Neuronal stem cell (in vitro differentiated cells): Measurements from ENCODE around the gene ADRA2B. TPM values are rescaled to one million over a fixed set of nuclear protein-coding genes. Genes with fewer than 3 reads are reported as not detected.

Source experiments
- DNase-seq: peaks from one replicate; pipeline ENCODE4 v3.0.0-alpha.2; 2013; ENCODE audit warnings: low spot score
- H2AFZ ChIP-seq: one replicate; pipeline ENCODE4 v1.6.1; 2013; ENCODE audit warnings: mild to moderate bottlenecking, low read length, inconsistent platforms
- H2AK5ac ChIP-seq: 2 replicates; pipeline ENCODE4 v1.6.1; 2013; ENCODE audit warnings: low read depth, mild to moderate bottlenecking, inconsistent platforms, low read length, moderate library complexity, mixed read lengths
- H2BK120ac ChIP-seq: 2 replicates; pipeline ENCODE4 v1.6.1; 2013; ENCODE audit warnings: low read depth, mild to moderate bottlenecking, inconsistent platforms, low read length, moderate library complexity, mixed read lengths
- H2BK12ac ChIP-seq: one replicate; pipeline ENCODE4 v1.6.1; 2013; ENCODE audit warnings: low read length, inconsistent platforms
- H2BK15ac ChIP-seq: 2 replicates; pipeline ENCODE4 v1.6.1; 2013; ENCODE audit warnings: mild to moderate bottlenecking, low read length, inconsistent platforms, mixed read lengths
- H2BK5ac ChIP-seq: one replicate; pipeline ENCODE4 v1.6.1; 2013; ENCODE audit warnings: inconsistent platforms, mild to moderate bottlenecking, low read length, moderate library complexity
- H3K14ac ChIP-seq: one replicate; pipeline ENCODE4 v1.6.1; 2013; ENCODE audit warnings: low read length, inconsistent platforms
- H3K18ac ChIP-seq: 2 replicates; pipeline ENCODE4 v1.6.1; 2013; ENCODE audit warnings: low read length, inconsistent platforms
- H3K23ac ChIP-seq: 2 replicates; pipeline ENCODE4 v1.6.1; 2013; ENCODE audit warnings: low read depth, mild to moderate bottlenecking, mixed read lengths, low read length, inconsistent platforms; ENCODE audit not compliant: poor library complexity
- H3K27ac ChIP-seq: replicated peaks from 3 replicates; pipeline ENCODE4 v1.5.1; 2013; ENCODE audit warnings: low read length, inconsistent platforms
- H3K27me3 ChIP-seq, 3 experiments: 2 replicates each; pipeline ENCODE4 v1.6.1; 2013; ENCODE audit warnings: low read length in 3 of 3, mild to moderate bottlenecking in 2 of 3, inconsistent platforms in 1 of 3, low read depth in 1 of 3, mixed read lengths in 1 of 3, moderate library complexity in 1 of 3; ENCODE audit not compliant: control insufficient read depth in 3 of 3, insufficient read depth in 3 of 3
- H3K36me3 ChIP-seq, 2 donors: replicated peaks in 1 of 2; 2 replicates each; pipeline ENCODE4 v1.6.1; 2013; ENCODE audit warnings: low read length in 2 of 2; ENCODE audit not compliant: control insufficient read depth in 2 of 2, insufficient read depth in 2 of 2
- H3K4ac ChIP-seq: 2 replicates; pipeline ENCODE4 v1.6.1; 2013; ENCODE audit warnings: inconsistent platforms, mild to moderate bottlenecking, low read length, moderate library complexity
- H3K4me1 ChIP-seq, 2 donors: 1 replicate in 1 of 2; 2 replicates in 1 of 2; pipeline ENCODE4 v1.6.1; 2013; ENCODE audit warnings: low read length in 2 of 2, low read depth in 1 of 2; ENCODE audit not compliant: control insufficient read depth in 2 of 2, insufficient read depth in 1 of 2
- H3K4me2 ChIP-seq: one replicate; pipeline ENCODE4 v1.6.1; 2013; ENCODE audit warnings: mild to moderate bottlenecking, low read length, inconsistent platforms; ENCODE audit not compliant: insufficient read depth, poor library complexity, severe bottlenecking
- H3K4me3 ChIP-seq, 2 donors: 2 replicates each; pipeline ENCODE4 v1.5.1; 2013; ENCODE audit warnings: low read length in 2 of 2, mild to moderate bottlenecking in 2 of 2, inconsistent platforms in 1 of 2, moderate library complexity in 1 of 2
- H3K79me1 ChIP-seq: one replicate; pipeline ENCODE4 v1.6.1; 2013; ENCODE audit warnings: low read depth, mild to moderate bottlenecking, inconsistent platforms, low read length, moderate library complexity
- H3K9ac ChIP-seq: one replicate; pipeline ENCODE4 v1.6.1; 2013; ENCODE audit warnings: mild to moderate bottlenecking, low read depth, low read length, inconsistent platforms; ENCODE audit not compliant: poor library complexity
- H3K9me3 ChIP-seq, 2 donors: replicated peaks in 1 of 2; 2 replicates each; pipeline versions ENCODE3 to v1.6.1; 2013; ENCODE audit warnings: low read length in 2 of 2, mild to moderate bottlenecking in 2 of 2, inconsistent platforms in 1 of 2, low read depth in 1 of 2, mixed read lengths in 1 of 2, moderate library complexity in 1 of 2; ENCODE audit not compliant: control insufficient read depth in 2 of 2, insufficient read depth in 1 of 2
- H4K8ac ChIP-seq: one replicate; pipeline ENCODE4 v1.6.1; 2013; ENCODE audit warnings: low read depth, mild to moderate bottlenecking, inconsistent platforms, low read length, moderate library complexity
- H4K91ac ChIP-seq: one replicate; pipeline ENCODE4 v1.6.1; 2013; ENCODE audit warnings: low read length, low read depth, mild to moderate bottlenecking, inconsistent platforms; ENCODE audit not compliant: poor library complexity
- WGBS, 2 donors: extraction: QIAGEN DNeasy Blood & Tissue Kit; methylation state at CpG; one replicate each; pipeline ENCODE4 v1.1.7; 2013; ENCODE audit warnings: missing lambda C conversion rate in 2 of 2, mixed read lengths in 1 of 2; ENCODE audit not compliant: insufficient read length in 2 of 2, insufficient replicate concordance in 1 of 2; ENCODE audit errors: extremely low coverage in 2 of 2; 5-methylcytosine and 5-hydroxymethylcytosine counted together
- polyA plus RNA-seq, 2 experiments: library from polyadenylated mRNA; stranded (reverse); fragments of 200-250 nt; gene quantifications; one replicate each; pipeline ENCODE4 v1.2.3, GENCODE V29; 2013

The ADRA2B gene
- 3.6 TPM for polyA plus RNA-seq (2013, experiment 1 of 2)
- polyA plus RNA-seq (2013, experiment 2 of 2) = 3.7 TPM

GRCh38 chr2:96116424-96116878 lies at the start of gene ADRA2B:
Gene ADRA2B (minus strand): TSS chr2:96116571. CDS start chr2:96116149, 422 bp downstream.
- H3K27ac ChIP-seq = no peak within 1 kb of the TSS
- H3K4me2 ChIP-seq = peak within 1 kb of the TSS; percentile 79
- H2BK5ac ChIP-seq = peak within 1 kb of the TSS; percentile 66
- H3K27me3 ChIP-seq = peaks cover 2 to 83% (median 17%) of the 10 kb centered on the region in 3 experiments
- DNase-seq = peak; percentile 71
- H3K9me3 ChIP-seq = peaks cover 11 to 14% of the 10 kb centered on the region in 2 donors
- peak within 1 kb of the TSS; percentile 95 for H2AK5ac ChIP-seq
- H3K4me3 ChIP-seq = peak within 1 kb of the TSS; percentile 31 to 80
- H4K8ac ChIP-seq = peak within 1 kb of the TSS; percentile 75
- peak within 1 kb of the TSS; percentile 24 for H3K4ac ChIP-seq
- WGBS, 2 donors = no CpG with 5 or more reads among the region's 64 CpGs
- peak within 1 kb of the TSS; percentile 99 for H2BK12ac ChIP-seq
- H3K14ac ChIP-seq = peak within 1 kb of the TSS; percentile 83
- peak within 1 kb of the TSS; percentile 89 for H2AFZ ChIP-seq
- H3K9ac ChIP-seq = peak within 1 kb of the TSS; percentile 66
- H2BK120ac ChIP-seq = no peak within 1 kb of the TSS
- peaks cover 7% of the 10 kb centered on the region for H3K79me1 ChIP-seq
- no peaks in the 10 kb centered on the region for H3K36me3 ChIP-seq
- no peak within 1 kb of the TSS for H4K91ac ChIP-seq
- peaks cover 6 to 8% of the 10 kb centered on the region in 2 donors for H3K4me1 ChIP-seq
- H3K23ac ChIP-seq = peak within 1 kb of the TSS; percentile 99
- peak within 1 kb of the TSS; percentile 99 for H2BK15ac ChIP-seq
- peak within 1 kb of the TSS; percentile 96 for H3K18ac ChIP-seq

DNA sequence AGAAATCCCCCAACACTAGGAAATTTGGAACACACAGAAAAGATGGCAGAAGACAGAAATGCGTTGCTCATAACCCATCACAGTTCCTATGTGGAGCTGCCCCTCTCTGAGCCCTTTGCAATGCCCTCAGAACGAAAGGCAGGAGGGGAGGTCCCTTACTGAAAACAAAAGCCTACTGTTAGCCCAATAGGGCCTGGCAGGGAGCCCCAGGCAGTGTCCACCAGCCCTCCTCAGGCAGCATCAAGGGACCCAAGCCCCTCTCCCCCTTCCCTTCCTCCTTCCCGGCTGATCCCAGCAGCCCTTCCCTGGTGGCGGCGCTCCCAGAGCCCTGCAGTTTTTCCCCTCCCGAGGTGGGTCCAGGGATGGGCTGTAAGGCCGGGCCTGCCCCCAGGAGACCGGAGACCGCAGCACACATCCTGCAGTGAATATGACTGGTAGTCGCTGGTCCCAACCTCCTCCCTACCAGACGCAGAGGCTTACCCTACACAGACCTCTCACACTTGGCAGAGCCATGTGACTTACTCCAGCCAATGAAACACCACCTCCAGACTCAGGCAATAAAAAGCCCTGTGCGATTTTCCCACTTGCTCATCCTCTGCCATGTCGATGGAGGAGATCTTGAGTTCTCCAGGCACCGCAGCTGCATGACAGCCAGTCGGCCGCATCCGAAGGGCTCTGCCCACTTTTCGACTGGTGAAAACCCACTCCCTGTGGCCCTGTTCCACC lies 48.3 kb upstream of the ADRA2B start:
- Histone ChIP-seq H3K27ac (no peak overlapping the region), H4K8ac (peak overlapping the region; percentile 76)
- no CpG with 5 or more reads among the region's 18 CpGs for WGBS, 2 donors

GRCh38 chr2:96163768-96164429 lies 47.5 kb upstream of the ADRA2B start:
- Histone ChIP-seq H2AK5ac (peak overlapping the region; percentile 90), H3K14ac (no peak overlapping the region), H3K4ac (no peak overlapping the region), H3K9ac (no peak overlapping the region), H2BK5ac (peak overlapping the region; percentile 29), H2BK12ac (peak overlapping the region; percentile 63), H3K4me1 (peaks cover 0 to 6% of the 10 kb centered on the region in 2 donors), H3K9me3 (peaks cover 0 to 2% of the 10 kb centered on the region in 2 donors), H4K8ac (peak overlapping the region; percentile 70), H2BK120ac (peak overlapping the region; percentile 89), H3K27ac (no peak overlapping the region), H3K27me3 (no peaks in the 10 kb centered on the region), H3K36me3 (no peaks in the 10 kb centered on the region), H3K79me1 (no peaks in the 10 kb centered on the region), H3K4me2 (no peak overlapping the region), H3K18ac (peak overlapping the region; percentile 62), H3K23ac (no peak overlapping the region), H3K4me3 (no peak overlapping the region), H2AFZ (peak overlapping the region; percentile 87), H2BK15ac (peak overlapping the region; percentile 71), H4K91ac (peak overlapping the region; percentile 83)
- DNase-seq = no peak
- WGBS, 2 donors = no CpG with 5 or more reads among the region's 13 CpGs

More for the DNA sequence above, 48.3 kb upstream of the ADRA2B start:
- H3K79me1 ChIP-seq = no peaks in the 10 kb centered on the region
- H3K4me1 ChIP-seq = peaks cover 0 to 6% of the 10 kb centered on the region in 2 donors
- H2BK15ac ChIP-seq = peak overlapping the region; percentile 71
- H2BK12ac ChIP-seq = no peak overlapping the region
- H3K27me3 ChIP-seq = no peaks in the 10 kb centered on the region
- no peak overlapping the region for H2BK5ac ChIP-seq
- H3K4me2 ChIP-seq = no peak overlapping the region
- peak overlapping the region; percentile 44 for H3K23ac ChIP-seq
- peak overlapping the region; percentile 89 for H4K91ac ChIP-seq
- H2BK120ac ChIP-seq = no peak overlapping the region
- H3K14ac ChIP-seq = peak overlapping the region; percentile 38
- no peak overlapping the region for H3K4ac ChIP-seq
- H3K4me3 ChIP-seq = no peak overlapping the region
- peaks cover 0 to 2% of the 10 kb centered on the region in 2 donors for H3K9me3 ChIP-seq
- H3K36me3 ChIP-seq = no peaks in the 10 kb centered on the region
- H3K18ac ChIP-seq = peak overlapping the region; percentile 83
- H3K9ac ChIP-seq = no peak overlapping the region
- no peak for DNase-seq
- peak overlapping the region; percentile 87 for H2AFZ ChIP-seq
- H2AK5ac ChIP-seq = peak overlapping the region; percentile 90

DNA sequence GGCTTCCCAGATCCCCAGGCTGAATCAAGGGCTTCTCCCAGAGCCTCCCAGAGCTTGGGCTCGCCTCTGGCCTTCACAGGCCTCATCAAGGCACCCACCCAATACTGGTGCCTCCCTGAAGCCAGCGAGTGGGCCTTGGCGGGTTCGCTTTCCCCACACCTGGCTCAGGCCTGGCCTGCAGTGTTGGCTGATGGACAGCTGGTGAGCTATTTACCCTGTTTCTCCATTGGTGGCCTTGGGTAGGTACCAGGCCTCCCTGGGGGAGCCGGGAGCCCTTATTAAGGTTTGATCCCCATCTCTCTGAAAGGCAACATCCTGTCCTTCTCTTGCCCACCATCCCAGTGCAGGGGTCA lies 47.0 kb upstream of the ADRA2B start:
- Histone ChIP-seq H3K18ac (peak overlapping the region; percentile 53), H3K9me3 (peaks cover 0 to 2% of the 10 kb centered on the region in 2 donors), H4K8ac (no peak overlapping the region), H2BK12ac (no peak overlapping the region), H4K91ac (no peak overlapping the region), H2BK120ac (no peak overlapping the region), H2AK5ac (peak overlapping the region; percentile 90), H3K23ac (no peak overlapping the region), H3K4me2 (no peak overlapping the region), H3K14ac (no peak overlapping the region), H2AFZ (peak overlapping the region; percentile 87), H3K36me3 (no peaks in the 10 kb centered on the region), H2BK5ac (peak overlapping the region; percentile 29), H3K4ac (no peak overlapping the region), H3K4me3 (no peak overlapping the region), H3K27me3 (no peaks in the 10 kb centered on the region), H3K27ac (no peak overlapping the region), H3K4me1 (peaks cover 0 to 7% of the 10 kb centered on the region in 2 donors), H3K79me1 (no peaks in the 10 kb centered on the region), H2BK15ac (peak overlapping the region; percentile 71), H3K9ac (no peak overlapping the region)
- no CpG with 5 or more reads among the region's 5 CpGs for WGBS, 2 donors
- no peak for DNase-seq
